ENCODE data around the gene TTN.
"Not testable (repeated sequence)": the region's sequence is repeated elsewhere in the genome, so short reads cannot be mapped to it uniquely, and the experiment has no call there.

The TTN gene

GRCh38 chr2:178732913-178733312, 74.3 kb downstream of the TTN start:
- no peak for DNase-seq

- DNase-seq = no peak
Observed at GRCh38 chr2:178731300-178731699, 75.9 kb downstream of the TTN start.

GRCh38 chr2:178730049-178730448, 77.2 kb downstream of the TTN start:
- DNase-seq = no peak

GRCh38 chr2:178723786-178724346, 83.4 kb downstream of the TTN start:
- DNase-seq = no peak

- no peak for DNase-seq
Observed at GRCh38 chr2:178722296-178722695, 84.9 kb downstream of the TTN start.

GRCh38 chr2:178718988-178719387, 88.2 kb downstream of the TTN start:
- no peak for DNase-seq

- DNase-seq = no peak
Observed at GRCh38 chr2:178718283-178718682, 88.9 kb downstream of the TTN start.

- DNase-seq = no peak
Observed at GRCh38 chr2:178716394-178716793, 90.8 kb downstream of the TTN start.

GRCh38 chr2:178715366-178715765, 91.9 kb downstream of the TTN start:
- DNase-seq = no peak

- no peak for DNase-seq
Observed at GRCh38 chr2:178707476-178707875, 99.7 kb downstream of the TTN start.

GRCh38 chr2:178704876-178705275, 102.3 kb downstream of the TTN start:
- DNase-seq = no peak

- no peak for DNase-seq
Observed at GRCh38 chr2:178702361-178702760, 104.9 kb downstream of the TTN start.

- DNase-seq = no peak
Observed at GRCh38 chr2:178700922-178701342, 106.3 kb downstream of the TTN start.

- no peak for DNase-seq
Observed at GRCh38 chr2:178700136-178700535, 107.1 kb downstream of the TTN start.

GRCh38 chr2:178692845-178693244, 114.4 kb downstream of the TTN start:
- no peak for DNase-seq

- DNase-seq = no peak
Observed at GRCh38 chr2:178689808-178690207, 117.4 kb downstream of the TTN start.

GRCh38 chr2:178683877-178684276, 123.3 kb downstream of the TTN start:
- no peak for DNase-seq

- no peak for DNase-seq
Observed at GRCh38 chr2:178681081-178681480, 126.1 kb downstream of the TTN start.

- DNase-seq = no peak
Observed at GRCh38 chr2:178679891-178680290, 127.3 kb downstream of the TTN start.

GRCh38 chr2:178677599-178677998, 129.6 kb downstream of the TTN start:
- no peak for DNase-seq

- no peak for DNase-seq
Observed at GRCh38 chr2:178676046-178676445, 131.2 kb downstream of the TTN start.

GRCh38 chr2:178674122-178674521, 133.1 kb downstream of the TTN start:
- no peak for DNase-seq

- no peak for DNase-seq
Observed at GRCh38 chr2:178666458-178666857, 140.8 kb downstream of the TTN start.

- DNase-seq = not testable (repeated sequence)
Observed at GRCh38 chr2:178658480-178658879, 148.7 kb downstream of the TTN start.

GRCh38 chr2:178650554-178650953, 156.7 kb downstream of the TTN start:
- no peak for DNase-seq

- no peak for DNase-seq
Observed at GRCh38 chr2:178644919-178645318, 162.3 kb downstream of the TTN start.
